Uterus (tissue), 2 donors: ENCODE data around the gene LACTB.
A peak's percentile ranks its signal among the peaks of the same experiment; 100 is the strongest.

Experiments used
- POLR2A ChIP-seq, 2 donors: fragments of 450-650 bp; IDR thresholded peaks; one replicate each; pipeline ENCODE4 v1.6.1; 2016; ENCODE audit warnings: antibody characterized with exemption in 2 of 2, mild to moderate bottlenecking in 1 of 2, moderate library complexity in 1 of 2
- TF ChIP-seq, protein P1 (sequence below), 4 experiments: fragments of 200-600 bp in 2 of 4; fragments of 450-650 bp in 2 of 4; sonication (generic) in 2 of 4; IDR thresholded peaks; one replicate each; pipeline ENCODE4 v1.5.1; 2016 to 2019; ENCODE audit warnings: antibody characterized with exemption in 4 of 4, mild to moderate bottlenecking in 2 of 4, moderate library complexity in 1 of 4

- TF ChIP-seq, protein P1, sequence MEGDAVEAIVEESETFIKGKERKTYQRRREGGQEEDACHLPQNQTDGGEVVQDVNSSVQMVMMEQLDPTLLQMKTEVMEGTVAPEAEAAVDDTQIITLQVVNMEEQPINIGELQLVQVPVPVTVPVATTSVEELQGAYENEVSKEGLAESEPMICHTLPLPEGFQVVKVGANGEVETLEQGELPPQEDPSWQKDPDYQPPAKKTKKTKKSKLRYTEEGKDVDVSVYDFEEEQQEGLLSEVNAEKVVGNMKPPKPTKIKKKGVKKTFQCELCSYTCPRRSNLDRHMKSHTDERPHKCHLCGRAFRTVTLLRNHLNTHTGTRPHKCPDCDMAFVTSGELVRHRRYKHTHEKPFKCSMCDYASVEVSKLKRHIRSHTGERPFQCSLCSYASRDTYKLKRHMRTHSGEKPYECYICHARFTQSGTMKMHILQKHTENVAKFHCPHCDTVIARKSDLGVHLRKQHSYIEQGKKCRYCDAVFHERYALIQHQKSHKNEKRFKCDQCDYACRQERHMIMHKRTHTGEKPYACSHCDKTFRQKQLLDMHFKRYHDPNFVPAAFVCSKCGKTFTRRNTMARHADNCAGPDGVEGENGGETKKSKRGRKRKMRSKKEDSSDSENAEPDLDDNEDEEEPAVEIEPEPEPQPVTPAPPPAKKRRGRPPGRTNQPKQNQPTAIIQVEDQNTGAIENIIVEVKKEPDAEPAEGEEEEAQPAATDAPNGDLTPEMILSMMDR (IDR thresholded peaks at IDR 0.05) = peak in 1 of 4 experiments; percentile 25
- no peak for TF ChIP-seq POLR2A (IDR thresholded peaks at IDR 0.05)
These were observed 578 bp downstream of the LACTB start for GRCh38 chr15:63122002-63122875.
